Fibroblast of the aortic adventitia (primary cell): ENCODE results near the gene FAM3B. TPM values are rescaled to one million over a fixed set of nuclear protein-coding genes. Genes with fewer than 3 reads are reported as not detected.
"Not testable (repeated sequence)": the region's sequence is repeated elsewhere in the genome, so short reads cannot be mapped to it uniquely, and the experiment has no call there.

Experiments used
- DNase-seq: peaks from one replicate; pipeline ENCODE4 v3.0.0-alpha.2; 2010; ENCODE audit warnings: low read depth
- H3K4me3 ChIP-seq: 2 replicates; pipeline ENCODE4 v1.5.1; 2011; ENCODE audit warnings: low read depth, mild to moderate bottlenecking, control low read depth, low read length, moderate library complexity
- CTCF ChIP-seq: IDR thresholded peaks from 2 replicates; pipeline ENCODE4 v1.5.1; 2011; ENCODE audit warnings: mild to moderate bottlenecking, low read length, control low read depth, inconsistent platforms; ENCODE audit not compliant: insufficient read depth
- total RNA-seq: library from RNA; depleted of rRNA; stranded (reverse); fragments of >200 nt; gene quantifications from 2 replicates; pipeline ENCODE4 v1.2.3, GENCODE V29; 2012; ENCODE audit warnings: low replicate concordance

FAM3B gene
- total RNA-seq, 1 donor = not detected

GRCh38 chr21:41302976-41303375 is 13.6 kb upstream of the FAM3B start:
- TF ChIP-seq CTCF = no peak
- no peak for DNase-seq
- no peak overlapping the region for H3K4me3 ChIP-seq

- no peak for TF ChIP-seq CTCF
- no peak for DNase-seq
- H3K4me3 ChIP-seq = no peak overlapping the region
Observed at GRCh38 chr21:41304068-41304720, 12.4 kb upstream of the FAM3B start.

- no peak overlapping the region for H3K4me3 ChIP-seq
- DNase-seq = no peak
- TF ChIP-seq CTCF = no peak
Observed at GRCh38 chr21:41307219-41307618, 9.4 kb upstream of the FAM3B start.

- not testable (repeated sequence) for H3K4me3 ChIP-seq, DNase-seq
Observed at GRCh38 chr21:41313285-41314164, 3.1 kb upstream of the FAM3B start.

GRCh38 chr21:41315726-41316125 is 875 bp upstream of the FAM3B start:
- no peak for TF ChIP-seq CTCF
- DNase-seq = no peak

GRCh38 chr21:41317063-41317392 is 427 bp downstream of the FAM3B start:
- no peak for TF ChIP-seq CTCF
- no peak overlapping the region for H3K4me3 ChIP-seq

More at GRCh38 chr21:41315726-41316125, 875 bp upstream of the FAM3B start:
- no peak overlapping the region for H3K4me3 ChIP-seq

GRCh38 chr21:41317458-41317857 is 857 bp downstream of the FAM3B start:
- no peak for DNase-seq
- H3K4me3 ChIP-seq = no peak overlapping the region
- TF ChIP-seq CTCF = no peak

More at GRCh38 chr21:41317063-41317392, 427 bp downstream of the FAM3B start:
- DNase-seq = no peak
